H9 (cell line): ENCODE data around the gene GBGT1. TPM values are rescaled to one million over a fixed set of nuclear protein-coding genes. Genes with fewer than 3 reads are reported as not detected.

Experiments
- DNase-seq: peaks from one replicate; pipeline ENCODE4 v3.0.0-alpha.2; 2017
- H2AFZ ChIP-seq: one replicate; pipeline ENCODE4 v1.6.1; 2013; ENCODE audit warnings: mild to moderate bottlenecking, low read length, control low read depth, moderate library complexity
- H2AK5ac ChIP-seq: 2 replicates; pipeline ENCODE4 v1.6.1; 2013; ENCODE audit warnings: low read length, control low read depth, mixed read lengths; ENCODE audit not compliant: insufficient read length
- H2BK120ac ChIP-seq: one replicate; pipeline ENCODE4 v1.6.1; 2013; ENCODE audit warnings: low read depth, mild to moderate bottlenecking, low read length, control low read depth, inconsistent platforms; ENCODE audit not compliant: poor library complexity, severe bottlenecking
- H2BK12ac ChIP-seq: 2 replicates; pipeline ENCODE4 v1.6.1; 2013; ENCODE audit warnings: low read length, control low read depth, mixed read lengths, low read depth; ENCODE audit not compliant: insufficient read length
- H2BK15ac ChIP-seq: 2 replicates; pipeline ENCODE4 v1.6.1; 2013; ENCODE audit warnings: low read depth, low read length, control low read depth
- H2BK20ac ChIP-seq: one replicate; pipeline ENCODE4 v1.6.1; 2013; ENCODE audit warnings: low read depth, mild to moderate bottlenecking, low read length, control low read depth, inconsistent platforms; ENCODE audit not compliant: poor library complexity, severe bottlenecking
- H2BK5ac ChIP-seq: 2 replicates; pipeline ENCODE4 v1.6.1; 2013; ENCODE audit warnings: low read length, control low read depth, mixed read lengths; ENCODE audit not compliant: insufficient read length
- H3K14ac ChIP-seq: 2 replicates; pipeline ENCODE4 v1.6.1; 2013; ENCODE audit warnings: low read length, control low read depth; ENCODE audit not compliant: insufficient read depth
- H3K18ac ChIP-seq: 2 replicates; pipeline ENCODE4 v1.6.1; 2013; ENCODE audit warnings: low read depth, mild to moderate bottlenecking, mixed read lengths, low read length, control low read depth; ENCODE audit not compliant: insufficient read length
- H3K23ac ChIP-seq: 2 replicates; pipeline ENCODE4 v1.6.1; 2013; ENCODE audit warnings: low read length, control low read depth, mixed read lengths, low read depth; ENCODE audit not compliant: insufficient read length
- H3K23me2 ChIP-seq: 2 replicates; pipeline ENCODE4 v1.6.1; 2013; ENCODE audit warnings: low read depth, mild to moderate bottlenecking, mixed read lengths, low read length, control low read depth; ENCODE audit not compliant: insufficient read length, poor library complexity, severe bottlenecking
- H3K27ac ChIP-seq: 2 replicates; pipeline ENCODE4 v1.5.1; 2013; ENCODE audit warnings: low read length, control low read depth, mixed read lengths, low read depth; ENCODE audit not compliant: insufficient read length
- H3K27me3 ChIP-seq: 2 replicates; pipeline ENCODE4 v1.6.1; 2013; ENCODE audit warnings: low read length, control low read depth, inconsistent platforms; ENCODE audit not compliant: insufficient read depth
- H3K4ac ChIP-seq: 2 replicates; pipeline ENCODE4 v1.6.1; 2013; ENCODE audit warnings: low read depth, mild to moderate bottlenecking, control low read depth, inconsistent platforms, low read length, moderate library complexity
- H3K4me1 ChIP-seq: 2 replicates; pipeline ENCODE4 v1.6.1; 2013; ENCODE audit warnings: low read length, control low read depth, inconsistent platforms; ENCODE audit not compliant: insufficient read depth
- H3K4me2 ChIP-seq: 2 replicates; pipeline ENCODE4 v1.6.1; 2013; ENCODE audit warnings: low read length, control low read depth, mixed read lengths; ENCODE audit not compliant: insufficient read length, insufficient read depth
- H3K56ac ChIP-seq: 2 replicates; pipeline ENCODE4 v1.6.1; 2013; ENCODE audit warnings: low read depth, mild to moderate bottlenecking, mixed read lengths, low read length, control low read depth; ENCODE audit not compliant: insufficient read length
- H3K79me1 ChIP-seq: 2 replicates; pipeline ENCODE4 v1.6.1; 2013; ENCODE audit warnings: low read depth, mild to moderate bottlenecking, moderate library complexity, low read length, control low read depth, inconsistent platforms; ENCODE audit not compliant: insufficient read depth, poor library complexity, severe bottlenecking
- H3K79me2 ChIP-seq: 2 replicates; pipeline ENCODE4 v1.6.1; 2013; ENCODE audit warnings: low read length, control low read depth, inconsistent platforms; ENCODE audit not compliant: insufficient read depth
- H3K9ac ChIP-seq: 2 replicates; pipeline ENCODE4 v1.6.1; 2013; ENCODE audit warnings: low read length, control low read depth, mixed read lengths; ENCODE audit not compliant: insufficient read length; ENCODE audit errors: extremely low read depth
- H3K9me3 ChIP-seq: one replicate; pipeline ENCODE4 v1.6.1; 2013; ENCODE audit warnings: low read depth, low read length, inconsistent platforms; ENCODE audit not compliant: control insufficient read depth
- H3T11ph ChIP-seq: one replicate; pipeline ENCODE4 v1.6.1; 2013; ENCODE audit warnings: mild to moderate bottlenecking, low read length, control low read depth, inconsistent platforms
- H4K20me1 ChIP-seq: one replicate; pipeline ENCODE4 v1.6.1; 2013; ENCODE audit not compliant: control insufficient read depth, insufficient read length, insufficient read depth
- H4K5ac ChIP-seq: 2 replicates; pipeline ENCODE4 v1.6.1; 2013; ENCODE audit warnings: low read depth, mild to moderate bottlenecking, mixed read lengths, low read length, control low read depth; ENCODE audit not compliant: insufficient read length
- H4K8ac ChIP-seq: replicated peaks from 2 replicates; pipeline ENCODE4 v1.6.1; 2013; ENCODE audit warnings: low read length, control low read depth, mixed read lengths, low read depth; ENCODE audit not compliant: insufficient read length
- H4K91ac ChIP-seq: 2 replicates; pipeline ENCODE4 v1.6.1; 2013; ENCODE audit warnings: low read depth, mild to moderate bottlenecking, moderate library complexity, mixed read lengths, low read length, control low read depth; ENCODE audit not compliant: insufficient read length
- H3K27ac Mint-ChIP-seq, 3 experiments: 2 replicates in 2 of 3; 3 replicates in 1 of 3; pipeline ENCODE4 v1.8.0; 2020 to 2021; ENCODE audit warnings: mixed read lengths in 3 of 3, mild to moderate bottlenecking in 1 of 3, moderate library complexity in 1 of 3
- H3K27me3 Mint-ChIP-seq: 2 replicates; pipeline ENCODE4 v1.8.0; 2021; ENCODE audit warnings: low read depth, mild to moderate bottlenecking, moderate library complexity, mixed read lengths
- H3K36me3 Mint-ChIP-seq, 3 experiments: 2 replicates in 2 of 3; 3 replicates in 1 of 3; pipeline ENCODE4 v1.8.0; 2020 to 2021; ENCODE audit warnings: low read depth in 3 of 3, mixed read lengths in 3 of 3; ENCODE audit not compliant: insufficient read depth in 1 of 3
- H3K4me1 Mint-ChIP-seq, 2 experiments: 2 replicates each; pipeline ENCODE4 v1.8.0; 2020; ENCODE audit warnings: mixed read lengths in 2 of 2
- H3K4me3 Mint-ChIP-seq, 2 experiments: 2 replicates in 1 of 2; 3 replicates in 1 of 2; pipeline ENCODE4 v1.8.0; 2020 to 2021; ENCODE audit warnings: mild to moderate bottlenecking in 2 of 2, mixed read lengths in 2 of 2, moderate library complexity in 1 of 2
- H3K9me3 Mint-ChIP-seq, 2 experiments: 2 replicates in 1 of 2; 3 replicates in 1 of 2; pipeline ENCODE4 v1.8.0; 2020; ENCODE audit warnings: mild to moderate bottlenecking in 2 of 2, mixed read lengths in 2 of 2, moderate library complexity in 1 of 2
- WGBS: extraction: QIAGEN DNeasy Blood & Tissue Kit; methylation state at CpG from one replicate; pipeline ENCODE4 v1.1.7; 2013; ENCODE audit warnings: missing lambda C conversion rate, low lambda C conversion rate, mixed read lengths; ENCODE audit not compliant: insufficient read length; ENCODE audit errors: extremely low coverage; 5-methylcytosine and 5-hydroxymethylcytosine counted together
- total RNA-seq: library from RNA; stranded (reverse); gene quantifications from 2 replicates; pipeline ENCODE4 v1.2.1, GENCODE V29; 2021
- TF ChIP-seq, protein P1 (sequence below): fragments of 200-600 bp; sonication (generic); conservative IDR thresholded peaks from 3 replicates; pipeline ENCODE4 v1.8.0; 2021; ENCODE audit warnings: antibody characterized with exemption, mild to moderate bottlenecking

Gene GBGT1
- total RNA-seq, 1 experiment from 2014 or later, result 9.3 TPM

- no peaks in the 10 kb centered on the region for H3K79me2 ChIP-seq
- H3K18ac ChIP-seq, result no peak overlapping the region
- no peaks in the 10 kb centered on the region for H3K4me1 ChIP-seq
- Mint-ChIP-seq H3K4me1 (peaks cover 0 to 2% of the 10 kb centered on the region in 2 experiments; a peak in 1 of 4 replicates), H3K27ac (no peak overlapping the region), H3K36me3 (no peaks in the 10 kb centered on the region; a peak in 1 of 7 replicates), H3K27me3 (peaks cover 52% of the 10 kb centered on the region), H3K4me3 (no peak overlapping the region), H3K9me3 (no peaks in the 10 kb centered on the region; a peak in 1 of 5 replicates)
- H3K56ac ChIP-seq, result no peak overlapping the region
- H3K9ac ChIP-seq, result no peak overlapping the region
- H2BK5ac ChIP-seq, result no peak overlapping the region
- H2AK5ac ChIP-seq, result no peak overlapping the region
- no peak overlapping the region for H4K91ac ChIP-seq
- no peak overlapping the region for H3K27ac ChIP-seq
- H3T11ph ChIP-seq, result no peak overlapping the region
- no peak overlapping the region for H3K4me2 ChIP-seq
- no peak overlapping the region for H2BK12ac ChIP-seq
- no CpG with 5 or more reads among the region's 5 CpGs for WGBS
- H4K20me1 ChIP-seq, result no peaks in the 10 kb centered on the region
- H4K8ac ChIP-seq, result no peak overlapping the region
- H4K5ac ChIP-seq, result no peak overlapping the region
- H2BK20ac ChIP-seq, result no peak overlapping the region
- H3K14ac ChIP-seq, result no peak overlapping the region
- no peak overlapping the region for H3K4ac ChIP-seq
- no peaks in the 10 kb centered on the region for H3K27me3 ChIP-seq
- no peak overlapping the region for H2BK15ac ChIP-seq
- H2BK120ac ChIP-seq, result no peak overlapping the region
- H3K9me3 ChIP-seq, result no peaks in the 10 kb centered on the region
- H3K79me1 ChIP-seq, result no peaks in the 10 kb centered on the region
- no peak overlapping the region for H2AFZ ChIP-seq
- H3K23me2 ChIP-seq, result no peaks in the 10 kb centered on the region
- TF ChIP-seq, protein P1, sequence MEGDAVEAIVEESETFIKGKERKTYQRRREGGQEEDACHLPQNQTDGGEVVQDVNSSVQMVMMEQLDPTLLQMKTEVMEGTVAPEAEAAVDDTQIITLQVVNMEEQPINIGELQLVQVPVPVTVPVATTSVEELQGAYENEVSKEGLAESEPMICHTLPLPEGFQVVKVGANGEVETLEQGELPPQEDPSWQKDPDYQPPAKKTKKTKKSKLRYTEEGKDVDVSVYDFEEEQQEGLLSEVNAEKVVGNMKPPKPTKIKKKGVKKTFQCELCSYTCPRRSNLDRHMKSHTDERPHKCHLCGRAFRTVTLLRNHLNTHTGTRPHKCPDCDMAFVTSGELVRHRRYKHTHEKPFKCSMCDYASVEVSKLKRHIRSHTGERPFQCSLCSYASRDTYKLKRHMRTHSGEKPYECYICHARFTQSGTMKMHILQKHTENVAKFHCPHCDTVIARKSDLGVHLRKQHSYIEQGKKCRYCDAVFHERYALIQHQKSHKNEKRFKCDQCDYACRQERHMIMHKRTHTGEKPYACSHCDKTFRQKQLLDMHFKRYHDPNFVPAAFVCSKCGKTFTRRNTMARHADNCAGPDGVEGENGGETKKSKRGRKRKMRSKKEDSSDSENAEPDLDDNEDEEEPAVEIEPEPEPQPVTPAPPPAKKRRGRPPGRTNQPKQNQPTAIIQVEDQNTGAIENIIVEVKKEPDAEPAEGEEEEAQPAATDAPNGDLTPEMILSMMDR, result no peak
- no peak overlapping the region for H3K23ac ChIP-seq
- no peak for DNase-seq
These were observed 18.4 kb upstream of the GBGT1 start for GRCh38 chr9:133182151-133182550.
